Skeletal muscle tissue (tissue), 4 donors: Measurements from ENCODE around the gene PANX3. TPM values are rescaled to one million over a fixed set of nuclear protein-coding genes. Genes with fewer than 3 reads are reported as not detected.

Source experiments
- H3K27ac ChIP-seq: one replicate; pipeline ENCODE4 v1.7.0; 2013; ENCODE audit warnings: mild to moderate bottlenecking, low read depth, low read length, inconsistent platforms
- H3K27me3 ChIP-seq, 3 donors: one replicate each; pipeline ENCODE4 v1.7.0; 2013; ENCODE audit warnings: low read length in 3 of 3; ENCODE audit not compliant: control insufficient read depth in 3 of 3, insufficient read depth in 3 of 3
- H3K36me3 ChIP-seq, 3 donors: one replicate each; pipeline ENCODE4 v1.7.0; 2013; ENCODE audit warnings: low read length in 3 of 3; ENCODE audit not compliant: control insufficient read depth in 3 of 3, insufficient read depth in 3 of 3
- H3K4me1 ChIP-seq, 3 donors: one replicate each; pipeline ENCODE4 v1.7.0; 2013; ENCODE audit warnings: low read length in 3 of 3, mild to moderate bottlenecking in 3 of 3; ENCODE audit not compliant: control insufficient read depth in 3 of 3, insufficient read depth in 3 of 3
- H3K4me3 ChIP-seq, 3 donors: one replicate each; pipeline ENCODE4 v1.7.0; 2013; ENCODE audit warnings: low read length in 3 of 3
- H3K9ac ChIP-seq, 3 donors: one replicate each; pipeline ENCODE4 v1.7.0; 2013; ENCODE audit warnings: low read length in 3 of 3, mild to moderate bottlenecking in 3 of 3, moderate library complexity in 2 of 3, low read depth in 1 of 3
- H3K9me3 ChIP-seq, 3 donors: one replicate each; pipeline ENCODE4 v1.7.0; 2013; ENCODE audit warnings: low read length in 3 of 3; ENCODE audit not compliant: control insufficient read depth in 3 of 3
- total RNA-seq: library from RNA; depleted of rRNA; stranded (reverse); fragments of >200 nt; gene quantifications from one replicate; pipeline ENCODE4 v1.2.3, GENCODE V29; 2014
- donor health status: Osteomylitis.

Gene PANX3, protein sequence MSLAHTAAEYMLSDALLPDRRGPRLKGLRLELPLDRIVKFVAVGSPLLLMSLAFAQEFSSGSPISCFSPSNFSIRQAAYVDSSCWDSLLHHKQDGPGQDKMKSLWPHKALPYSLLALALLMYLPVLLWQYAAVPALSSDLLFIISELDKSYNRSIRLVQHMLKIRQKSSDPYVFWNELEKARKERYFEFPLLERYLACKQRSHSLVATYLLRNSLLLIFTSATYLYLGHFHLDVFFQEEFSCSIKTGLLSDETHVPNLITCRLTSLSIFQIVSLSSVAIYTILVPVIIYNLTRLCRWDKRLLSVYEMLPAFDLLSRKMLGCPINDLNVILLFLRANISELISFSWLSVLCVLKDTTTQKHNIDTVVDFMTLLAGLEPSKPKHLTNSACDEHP
- not detected for total RNA-seq

DNA sequence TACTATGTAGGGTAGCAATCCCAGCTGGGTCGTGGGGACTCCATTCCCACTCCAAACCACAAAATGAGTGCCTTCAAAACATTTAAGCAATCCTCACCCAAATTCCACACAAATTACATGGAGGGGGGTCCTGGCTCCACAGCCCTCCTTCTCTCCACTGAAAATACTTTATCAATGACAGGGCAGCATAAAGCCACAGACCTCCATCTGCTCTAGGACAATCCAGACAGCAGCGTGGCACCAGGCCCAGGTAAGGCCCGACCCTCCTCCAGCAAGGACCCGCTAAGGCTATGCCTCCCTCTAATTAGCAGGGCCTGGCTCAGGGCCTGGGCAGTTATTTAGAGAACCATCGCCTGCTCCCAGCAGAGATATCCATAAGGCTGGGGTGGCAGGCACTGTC lies at the start of gene PANX3:
Gene PANX3, plus strand, starts transcription at position 365 of the 400 bp plus-strand sequence. CDS start 129 bp downstream, outside the sequence.
- Histone ChIP-seq H3K27me3 (peaks cover 0 to 14% (median 0%) of the 10 kb centered on the region in 3 donors), H3K4me1 (no peaks in the 10 kb centered on the region), H3K9me3 (no peaks in the 10 kb centered on the region), H3K4me3 (no peak within 1 kb of the TSS), H3K27ac (no peak within 1 kb of the TSS), H3K9ac (no peak within 1 kb of the TSS), H3K36me3 (no peaks in the 10 kb centered on the region)

DNA sequence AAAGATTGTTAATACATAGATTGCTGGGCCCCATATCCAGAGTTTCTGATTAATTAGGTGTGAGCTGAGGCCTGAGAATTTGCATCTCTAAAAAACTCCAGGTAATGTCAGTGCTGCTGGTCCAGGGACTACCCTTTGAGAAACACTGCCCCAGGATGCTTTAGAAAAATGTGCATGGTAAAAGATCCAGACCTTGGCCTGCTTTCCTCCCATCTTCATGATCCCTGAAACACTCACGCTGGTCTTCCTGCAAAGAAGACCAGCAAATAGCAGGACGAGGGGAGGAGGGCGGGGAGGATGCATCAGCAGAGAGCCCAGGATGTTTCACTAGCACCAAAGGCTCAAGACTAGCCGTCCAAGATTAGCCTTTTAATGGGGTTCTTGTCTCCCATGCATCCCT lies 41.5 kb upstream of the PANX3 start, which contains the start of gene OR8A1:
Gene OR8A1, plus strand, starts transcription at position 301 of the 400 bp plus-strand sequence. CDS start 123 bp downstream, outside the sequence.
- H3K9me3 ChIP-seq: peaks cover 0 to 3% (median 0%) of the 10 kb centered on the region in 3 donors
- no peak within 1 kb of the TSS for H3K9ac ChIP-seq
- no peaks in the 10 kb centered on the region for H3K4me1 ChIP-seq
- peaks cover 0 to 3% (median 0%) of the 10 kb centered on the region in 3 donors for H3K27me3 ChIP-seq
- no peaks in the 10 kb centered on the region for H3K36me3 ChIP-seq
- no peak within 1 kb of the TSS for H3K27ac ChIP-seq
- H3K4me3 ChIP-seq: no peak within 1 kb of the TSS

- no peak overlapping the region for H3K27ac ChIP-seq
- H3K4me3 ChIP-seq: no peak overlapping the region
- H3K4me1 ChIP-seq: no peaks in the 10 kb centered on the region
- H3K9me3 ChIP-seq: peaks cover 0 to 3% (median 0%) of the 10 kb centered on the region in 3 donors
- H3K36me3 ChIP-seq: no peaks in the 10 kb centered on the region
- no peak overlapping the region for H3K9ac ChIP-seq
- peaks cover 0 to 3% (median 0%) of the 10 kb centered on the region in 3 donors for H3K27me3 ChIP-seq
Observed at GRCh38 chr11:124570160-124570559, 41.1 kb upstream of the PANX3 start.

DNA sequence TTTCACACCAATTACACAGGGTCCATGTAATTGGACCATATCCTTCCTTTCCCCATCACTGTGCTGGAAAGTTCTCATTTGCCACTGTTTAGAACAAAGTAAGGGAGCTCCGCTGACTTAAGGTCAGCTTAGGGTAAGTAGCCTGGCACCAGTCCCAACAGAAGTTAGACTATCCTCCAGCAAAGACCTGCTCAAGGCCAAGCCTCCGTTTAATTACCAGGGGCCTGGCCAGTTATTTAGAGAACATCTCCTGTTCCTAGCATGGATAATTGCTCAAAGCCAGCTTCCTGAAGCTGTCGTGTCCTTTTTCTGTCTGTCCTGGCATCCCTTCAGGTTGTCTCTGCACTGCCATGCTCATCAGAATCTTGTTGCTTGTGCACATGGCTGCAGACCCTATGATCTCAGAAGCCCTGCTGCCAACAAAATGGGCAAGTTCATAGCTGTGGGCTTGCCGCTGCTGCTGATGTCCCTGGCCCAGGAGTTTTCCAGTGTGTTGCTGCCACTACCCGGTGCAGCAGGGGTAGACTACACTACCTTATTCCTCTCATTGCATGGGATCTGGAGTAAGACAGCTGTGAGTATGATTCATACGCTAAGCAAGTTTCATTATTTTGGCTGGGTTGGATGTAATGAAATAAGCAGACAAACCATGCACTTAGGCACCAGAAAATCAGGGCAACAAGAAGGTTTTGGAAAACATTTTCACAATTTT lies 33.4 kb upstream of the PANX3 start:
- no peaks in the 10 kb centered on the region for H3K36me3 ChIP-seq
- no peak overlapping the region for H3K4me3 ChIP-seq
- no peak overlapping the region for H3K9ac ChIP-seq
- peaks cover 0 to 3% (median 0%) of the 10 kb centered on the region in 3 donors for H3K9me3 ChIP-seq
- no peak overlapping the region for H3K27ac ChIP-seq
- H3K4me1 ChIP-seq: peaks cover 0 to 6% (median 0%) of the 10 kb centered on the region in 3 donors
- H3K27me3 ChIP-seq: no peaks in the 10 kb centered on the region

GRCh38 chr11:124578761-124579160 lies 32.5 kb upstream of the PANX3 start:
- Histone ChIP-seq H3K27me3 (no peaks in the 10 kb centered on the region), H3K27ac (no peak overlapping the region), H3K9me3 (peaks cover 0 to 3% (median 0%) of the 10 kb centered on the region in 3 donors), H3K9ac (no peak overlapping the region), H3K36me3 (no peaks in the 10 kb centered on the region), H3K4me3 (no peak overlapping the region), H3K4me1 (peaks cover 0 to 6% (median 0%) of the 10 kb centered on the region in 3 donors)

DNA sequence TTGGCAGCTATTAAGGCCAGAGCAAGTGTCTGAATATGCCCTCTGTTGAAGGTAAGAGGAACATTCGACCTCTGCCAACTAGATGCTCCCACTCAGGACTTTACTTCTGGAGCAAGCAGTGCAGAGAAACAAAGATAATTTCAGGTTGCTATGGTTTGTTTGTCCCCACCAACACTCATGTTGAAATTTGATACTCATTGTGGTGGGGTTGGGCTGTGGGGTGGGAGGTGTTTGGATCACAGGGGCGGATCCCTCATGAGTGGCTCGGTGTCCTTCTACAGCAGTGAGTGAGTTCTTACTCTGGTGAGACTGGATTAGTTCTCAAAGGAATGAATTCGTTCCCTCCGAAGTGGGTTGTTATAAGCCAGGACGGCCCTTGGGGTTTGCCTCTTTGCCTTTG lies 29.4 kb upstream of the PANX3 start:
- H3K27ac ChIP-seq: no peak overlapping the region
- no peak overlapping the region for H3K4me3 ChIP-seq
- H3K9ac ChIP-seq: no peak overlapping the region
- no peaks in the 10 kb centered on the region for H3K9me3 ChIP-seq
- no peaks in the 10 kb centered on the region for H3K36me3 ChIP-seq
- peaks cover 0 to 3% (median 0%) of the 10 kb centered on the region in 3 donors for H3K27me3 ChIP-seq
- H3K4me1 ChIP-seq: peaks cover 0 to 6% (median 0%) of the 10 kb centered on the region in 3 donors

DNA sequence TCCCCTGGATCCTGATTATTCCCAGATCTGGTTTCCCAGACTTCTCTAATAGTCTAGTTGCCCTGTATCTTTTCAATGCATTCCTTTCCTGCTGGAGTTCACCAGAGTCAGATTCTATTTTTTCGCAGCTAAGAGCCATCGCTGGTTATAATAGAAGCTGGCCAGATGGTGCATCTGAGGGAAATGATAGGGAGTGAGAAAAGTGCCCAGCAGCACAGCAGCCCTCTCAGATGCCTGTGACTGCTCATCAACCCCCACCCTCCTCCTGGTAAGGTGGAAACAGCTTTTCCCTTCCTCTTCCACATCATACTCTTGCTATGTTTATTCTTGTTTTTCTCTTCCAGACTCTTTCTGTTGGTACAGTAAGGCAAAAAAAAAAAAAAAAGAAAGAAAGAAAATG lies 28.7 kb upstream of the PANX3 start:
- Histone ChIP-seq H3K9ac (no peak overlapping the region), H3K9me3 (no peaks in the 10 kb centered on the region), H3K4me1 (peaks cover 0 to 5% (median 0%) of the 10 kb centered on the region in 3 donors), H3K27ac (no peak overlapping the region), H3K4me3 (no peak overlapping the region), H3K27me3 (peaks cover 0 to 3% (median 0%) of the 10 kb centered on the region in 3 donors), H3K36me3 (no peaks in the 10 kb centered on the region)

GRCh38 chr11:124583781-124584180 lies 27.4 kb upstream of the PANX3 start:
- Histone ChIP-seq H3K4me1 (no peaks in the 10 kb centered on the region), H3K36me3 (no peaks in the 10 kb centered on the region), H3K9ac (no peak overlapping the region), H3K27me3 (peaks cover 0 to 3% (median 0%) of the 10 kb centered on the region in 3 donors), H3K4me3 (no peak overlapping the region), H3K27ac (no peak overlapping the region), H3K9me3 (no peaks in the 10 kb centered on the region)

GRCh38 chr11:124584681-124585372 lies 26.4 kb upstream of the PANX3 start:
- no peak overlapping the region for H3K4me3 ChIP-seq
- H3K4me1 ChIP-seq: no peaks in the 10 kb centered on the region
- peaks cover 0 to 3% (median 0%) of the 10 kb centered on the region in 3 donors for H3K27me3 ChIP-seq
- H3K9ac ChIP-seq: no peak overlapping the region
- no peak overlapping the region for H3K27ac ChIP-seq
- H3K9me3 ChIP-seq: no peaks in the 10 kb centered on the region
- no peaks in the 10 kb centered on the region for H3K36me3 ChIP-seq
